IMR-90 (cell line): ENCODE results near the gene CUX1. TPM values are rescaled to one million over a fixed set of nuclear protein-coding genes. Genes with fewer than 3 reads are reported as not detected.

Source experiments
- ATAC-seq: fragments of 200-7000 bp; cut with Tn5 transposase; 2 replicates; pipeline ENCODE4 v1.9.1; 2020; ENCODE audit warnings: low read depth, mild to moderate bottlenecking, moderate library complexity
- BruUV-seq: library from RNA; stranded (reverse); fragments of 400-500 nt; replicated peaks from 2 replicates; lab custom pipeline; 2021; lab: Mats Ljungman, UMichigan
- CTCF ChIA-PET: fragments of 300-600 bp; formaldehyde crosslinking; extraction: SDS; loops from one replicate; lab custom pipeline; 2021; ENCODE audit warnings: antibody characterized with exemption; lab: Yijun Ruan, JAX
- POLR2A ChIA-PET: fragments of 300-600 bp; sonication (Branson Sonifier 250); formaldehyde crosslinking; loops from one replicate; lab custom pipeline; 2022; ENCODE audit warnings: antibody characterized with exemption; ENCODE audit not compliant: unreplicated experiment; lab: Charles Lee
- DNase-seq: peaks from one replicate; pipeline ENCODE4 v3.0.0; 2013
- H2AFZ ChIP-seq: replicated peaks from 2 replicates; pipeline ENCODE3; 2013; ENCODE audit warnings: low read length, mild to moderate bottlenecking; ENCODE audit not compliant: poor library complexity
- H2AK5ac ChIP-seq: 2 replicates; pipeline ENCODE4 v1.6.1; 2013; ENCODE audit warnings: low read depth, low read length, inconsistent platforms
- H2AK9ac ChIP-seq: replicated peaks from 2 replicates; pipeline ENCODE3; 2013; ENCODE audit warnings: mild to moderate bottlenecking, low read depth, low read length, moderate library complexity; ENCODE audit not compliant: poor library complexity
- H2BK120ac ChIP-seq: 2 replicates; pipeline ENCODE4 v1.6.1; 2013; ENCODE audit warnings: low read depth, low read length, inconsistent platforms
- H2BK15ac ChIP-seq: 3 replicates; pipeline ENCODE4 v1.6.1; 2013; ENCODE audit warnings: low read depth, low read length, inconsistent platforms
- H2BK20ac ChIP-seq: 2 replicates; pipeline ENCODE4 v1.6.1; 2013; ENCODE audit warnings: low read depth, mild to moderate bottlenecking, inconsistent platforms, low read length, moderate library complexity
- H2BK5ac ChIP-seq: 2 replicates; pipeline ENCODE4 v1.6.1; 2013; ENCODE audit warnings: mild to moderate bottlenecking, low read depth, low read length, inconsistent platforms; ENCODE audit not compliant: poor library complexity, severe bottlenecking
- H3K14ac ChIP-seq: replicated peaks from 2 replicates; pipeline ENCODE4 v1.6.1; 2013; ENCODE audit warnings: low read depth, low read length, inconsistent platforms
- H3K18ac ChIP-seq: 2 replicates; pipeline ENCODE4 v1.6.1; 2013; ENCODE audit warnings: low read depth, low read length, control low read depth
- H3K23ac ChIP-seq: 2 replicates; pipeline ENCODE4 v1.6.1; 2013; ENCODE audit warnings: low read depth, low read length, inconsistent platforms
- H3K27ac ChIP-seq: 2 replicates; pipeline ENCODE4 v1.5.1; 2013; ENCODE audit warnings: mild to moderate bottlenecking, control low read depth, low read length; ENCODE audit not compliant: insufficient read depth
- H3K27me3 ChIP-seq: 2 replicates; pipeline ENCODE4 v1.6.1; 2013; ENCODE audit warnings: low read length; ENCODE audit not compliant: control insufficient read depth, insufficient read depth
- H3K36me3 ChIP-seq: 2 replicates; pipeline ENCODE4 v1.6.1; 2013; ENCODE audit warnings: low read length, mixed read lengths; ENCODE audit not compliant: control insufficient read depth, insufficient read depth
- H3K4ac ChIP-seq: 2 replicates; pipeline ENCODE4 v1.6.1; 2013; ENCODE audit warnings: low read depth, low read length, inconsistent platforms
- H3K4me1 ChIP-seq: 2 replicates; pipeline ENCODE4 v1.6.1; 2013; ENCODE audit warnings: low read length, mixed read lengths; ENCODE audit not compliant: control insufficient read depth, insufficient read depth
- H3K4me2 ChIP-seq: 2 replicates; pipeline ENCODE4 v1.6.1; 2013; ENCODE audit warnings: low read depth, mild to moderate bottlenecking, control low read depth, low read length, moderate library complexity
- H3K4me3 ChIP-seq: 2 replicates; pipeline ENCODE4 v1.5.1; 2013; ENCODE audit warnings: low read depth, mild to moderate bottlenecking, control low read depth, low read length, moderate library complexity; ENCODE audit not compliant: insufficient read depth
- H3K56ac ChIP-seq: 2 replicates; pipeline ENCODE4 v1.6.1; 2013; ENCODE audit warnings: low read length, inconsistent platforms; ENCODE audit not compliant: insufficient read depth; ENCODE audit errors: extremely low read depth
- H3K79me1 ChIP-seq, 2 experiments: 2 replicates each; pipeline ENCODE4 v1.6.1; 2013; ENCODE audit warnings: low read length in 2 of 2, inconsistent platforms in 1 of 2, low read depth in 1 of 2
- H3K9ac ChIP-seq: 2 replicates; pipeline ENCODE4 v1.6.1; 2013; ENCODE audit warnings: low read depth, low read length, control low read depth
- H3K9me1 ChIP-seq: 2 replicates; pipeline ENCODE4 v1.6.1; 2013; ENCODE audit warnings: low read length, inconsistent platforms; ENCODE audit not compliant: insufficient read depth
- H3K9me3 ChIP-seq: 2 replicates; pipeline ENCODE4 v1.6.1; 2013; ENCODE audit warnings: low read length; ENCODE audit not compliant: control insufficient read depth, insufficient read depth
- H4K20me1 ChIP-seq: 2 replicates; pipeline ENCODE4 v1.6.1; 2013; ENCODE audit warnings: low read length, inconsistent platforms; ENCODE audit not compliant: insufficient read depth
- H4K5ac ChIP-seq: 2 replicates; pipeline ENCODE4 v1.6.1; 2013; ENCODE audit warnings: mild to moderate bottlenecking, low read depth, low read length, control low read depth
- H4K8ac ChIP-seq, 2 experiments: 2 replicates each; pipeline ENCODE4 v1.6.1; 2013; ENCODE audit warnings: low read depth in 2 of 2, low read length in 2 of 2, control low read depth in 1 of 2, inconsistent platforms in 1 of 2
- H4K91ac ChIP-seq: 2 replicates; pipeline ENCODE4 v1.6.1; 2013; ENCODE audit warnings: low read depth, low read length, inconsistent platforms; ENCODE audit not compliant: insufficient read depth
- BHLHE40 ChIP-seq: fragments of 150-350 bp; IDR thresholded peaks from 2 replicates; pipeline ENCODE4 v1.6.1; 2016; ENCODE audit warnings: mild to moderate bottlenecking, low read depth, low read length
- FOS ChIP-seq: fragments of 150-350 bp; IDR thresholded peaks from 2 replicates; pipeline ENCODE4 v1.6.1; 2016; ENCODE audit warnings: low read depth, low read length
- MAFK ChIP-seq: IDR thresholded peaks from 2 replicates; pipeline ENCODE4 v1.6.1; 2012; ENCODE audit warnings: low read depth, low read length, improper control_type of control experiment
- MAZ ChIP-seq: IDR thresholded peaks from 2 replicates; pipeline ENCODE4 v1.6.1; 2012; ENCODE audit warnings: low read depth, mild to moderate bottlenecking, low read length, improper control_type of control experiment, moderate library complexity, borderline replicate concordance
- MXI1 ChIP-seq: IDR thresholded peaks from 2 replicates; pipeline ENCODE4 v1.6.1; 2012; ENCODE audit warnings: low read depth, mild to moderate bottlenecking, low read length, moderate library complexity, borderline replicate concordance
- NFE2L2 ChIP-seq: fragments of 150-350 bp; IDR thresholded peaks from 2 replicates; pipeline ENCODE4 v1.6.1; 2016; ENCODE audit warnings: low read depth, mild to moderate bottlenecking, low read length
- POLR2A ChIP-seq: IDR thresholded peaks from 2 replicates; pipeline ENCODE4 v1.6.1; 2012; ENCODE audit warnings: mild to moderate bottlenecking, low read depth, low read length
- SMC3 ChIP-seq: fragments of 150-350 bp; IDR thresholded peaks from 2 replicates; pipeline ENCODE4 v1.6.1; 2016; ENCODE audit warnings: low read depth, mild to moderate bottlenecking, antibody characterized with exemption, low read length, moderate library complexity
- WGBS, 2 experiments: methylation state at CpG; one replicate each; pipeline versions ENCODE4 v1.1.5 to v1.1.7; 2013; ENCODE audit warnings: missing lambda C conversion rate in 2 of 2; ENCODE audit not compliant: insufficient read length in 1 of 2; ENCODE audit errors: extremely low coverage in 2 of 2; 5-methylcytosine and 5-hydroxymethylcytosine counted together
- dilution Hi-C: fragments of 300-500 bp; cut with HindIII; formaldehyde crosslinking; loops from one replicate; pipeline ENCODE4 v1.14.3; 2018; ENCODE audit warnings: low sequenced_read_pairs; ENCODE audit not compliant: unreplicated experiment
- in situ Hi-C: fragments of 300-500 bp; cut with MboI; formaldehyde crosslinking; loops from 3 replicates; pipeline ENCODE4 v1.14.3; 2019; ENCODE audit warnings: low sequenced_read_pairs, inconsistent platforms, mixed read lengths
- intact Hi-C: fragments of 100-400 bp; cut with micrococcal nuclease; formaldehyde crosslinking; loops from 2 replicates; pipeline ENCODE4 v1.10.0; 2022
- polyA plus RNA-seq, 3 experiments: library from polyadenylated mRNA; depleted of rRNA; stranded (reverse); fragments of >200 nt; gene quantifications; 2 replicates each; pipeline ENCODE4 v1.2.3, GENCODE V29; 2012; ENCODE audit warnings: low replicate concordance in 1 of 3
- total RNA-seq: library from RNA; depleted of rRNA; stranded (reverse); fragments of >200 nt; gene quantifications from 2 replicates; pipeline ENCODE4 v1.2.3, GENCODE V29; 2012

CUX1 gene
- total and polyA plus RNA-seq, 2 of the 4 experiments (the other 2 are of a cell fraction) = 19.7 to 46.4 TPM

GRCh38 chr7:101976411-101976810 lies 159.0 kb downstream of the CUX1 start:
- WGBS, 2 experiments = no CpG with 5 or more reads among the region's 5 CpGs
- Histone ChIP-seq H2BK120ac (no peak overlapping the region), H4K8ac (no peak overlapping the region), H3K9me3 (no peaks in the 10 kb centered on the region), H2BK5ac (no peak overlapping the region), H3K4me1 (no peaks in the 10 kb centered on the region), H3K18ac (no peak overlapping the region), H3K56ac (no peak overlapping the region), H3K4me2 (no peak overlapping the region), H3K27ac (no peak overlapping the region), H3K36me3 (peaks cover 6% of the 10 kb centered on the region), H2BK15ac (no peak overlapping the region), H2AK9ac (no peak overlapping the region), H3K9me1 (peaks cover 9% of the 10 kb centered on the region), H3K79me1 (peaks cover 20 to 65% of the 10 kb centered on the region in 2 experiments), H4K91ac (no peak overlapping the region), H4K20me1 (peaks cover 7% of the 10 kb centered on the region), H3K23ac (no peak overlapping the region), H3K14ac (no peak overlapping the region), H3K4me3 (no peak overlapping the region), H3K27me3 (no peaks in the 10 kb centered on the region), H2BK20ac (no peak overlapping the region), H4K5ac (no peak overlapping the region), H2AK5ac (no peak overlapping the region), H2AFZ (no peak overlapping the region), H3K9ac (no peak overlapping the region), H3K4ac (no peak overlapping the region)
- ATAC-seq = no peak
- intact Hi-C loops = no loop called here
- CTCF ChIA-PET = no interaction called here
- POLR2A ChIA-PET = interaction anchor here (0.7 kb wide), 1 partner anchor 10 kb away, joined by 19 read pairs; no protein-coding TSS in a partner anchor
- no TSS peak for BruUV-seq
- no peak for DNase-seq
- in situ Hi-C loops = no loop called here
- dilution Hi-C loops = no loop called here
- TF ChIP-seq FOS (no peak), POLR2A (no peak), SMC3 (no peak), MAZ (no peak), NFE2L2 (no peak), MAFK (no peak), BHLHE40 (no peak), MXI1 (no peak)
